ENCODE results near the gene TUBB. TPM values are rescaled to one million over a fixed set of nuclear protein-coding genes. Genes with fewer than 3 reads are reported as not detected.

Gene TUBB
- total RNA-seq, 1 donor from 2014 or later: 136 TPM

DNA sequence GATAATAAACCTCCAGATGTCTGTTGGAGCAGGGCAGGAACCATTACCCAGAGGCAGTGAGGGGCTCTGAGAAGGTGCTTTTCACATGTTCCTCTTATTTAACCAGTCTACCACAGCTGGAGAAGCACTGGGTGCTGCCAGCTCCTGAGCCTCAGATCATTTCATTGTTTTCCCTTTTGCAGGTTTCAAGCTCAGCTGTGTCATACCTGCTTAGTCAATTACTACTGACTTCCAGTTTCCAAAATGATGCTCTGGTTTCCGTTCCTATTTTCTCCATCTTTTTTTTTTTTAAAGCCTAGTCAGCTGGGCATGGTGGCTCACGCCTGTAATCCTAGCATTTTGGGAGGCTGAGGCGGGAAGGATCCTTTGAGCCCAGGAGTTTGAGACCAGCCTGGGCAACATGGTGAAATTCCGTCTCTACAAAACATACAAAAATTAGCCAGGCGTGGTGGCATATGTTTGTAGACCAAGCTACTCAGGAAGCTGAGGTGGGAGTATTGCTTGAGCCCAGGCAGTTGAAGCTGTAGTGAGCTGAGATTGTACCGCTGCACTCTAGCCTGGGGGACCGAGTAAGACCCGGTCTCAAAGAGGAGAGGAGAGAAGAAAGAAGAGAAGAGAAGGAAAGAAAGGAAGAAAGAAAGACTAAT lies 15.6 kb downstream of the TUBB start:
- H3K4me3 ChIP-seq (ENCODE audit: low read depth, low read length): no peak overlapping the region
- FAIRE-seq (no peak), DNase-seq (ENCODE audit: low read depth) (no peak)
- no peaks in the 10 kb centered on the region for H3K27me3 ChIP-seq (ENCODE audit: control insufficient read depth, insufficient read depth, low read length)
- TF ChIP-seq, protein P1, sequence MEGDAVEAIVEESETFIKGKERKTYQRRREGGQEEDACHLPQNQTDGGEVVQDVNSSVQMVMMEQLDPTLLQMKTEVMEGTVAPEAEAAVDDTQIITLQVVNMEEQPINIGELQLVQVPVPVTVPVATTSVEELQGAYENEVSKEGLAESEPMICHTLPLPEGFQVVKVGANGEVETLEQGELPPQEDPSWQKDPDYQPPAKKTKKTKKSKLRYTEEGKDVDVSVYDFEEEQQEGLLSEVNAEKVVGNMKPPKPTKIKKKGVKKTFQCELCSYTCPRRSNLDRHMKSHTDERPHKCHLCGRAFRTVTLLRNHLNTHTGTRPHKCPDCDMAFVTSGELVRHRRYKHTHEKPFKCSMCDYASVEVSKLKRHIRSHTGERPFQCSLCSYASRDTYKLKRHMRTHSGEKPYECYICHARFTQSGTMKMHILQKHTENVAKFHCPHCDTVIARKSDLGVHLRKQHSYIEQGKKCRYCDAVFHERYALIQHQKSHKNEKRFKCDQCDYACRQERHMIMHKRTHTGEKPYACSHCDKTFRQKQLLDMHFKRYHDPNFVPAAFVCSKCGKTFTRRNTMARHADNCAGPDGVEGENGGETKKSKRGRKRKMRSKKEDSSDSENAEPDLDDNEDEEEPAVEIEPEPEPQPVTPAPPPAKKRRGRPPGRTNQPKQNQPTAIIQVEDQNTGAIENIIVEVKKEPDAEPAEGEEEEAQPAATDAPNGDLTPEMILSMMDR (IDR thresholded peaks at IDR 0.05; ENCODE audit: insufficient read depth, low read length, severe bottlenecking): no peak
- peaks cover 2% of the 10 kb centered on the region for H3K36me3 ChIP-seq (ENCODE audit: control insufficient read depth, insufficient read depth, low read length)

DNA sequence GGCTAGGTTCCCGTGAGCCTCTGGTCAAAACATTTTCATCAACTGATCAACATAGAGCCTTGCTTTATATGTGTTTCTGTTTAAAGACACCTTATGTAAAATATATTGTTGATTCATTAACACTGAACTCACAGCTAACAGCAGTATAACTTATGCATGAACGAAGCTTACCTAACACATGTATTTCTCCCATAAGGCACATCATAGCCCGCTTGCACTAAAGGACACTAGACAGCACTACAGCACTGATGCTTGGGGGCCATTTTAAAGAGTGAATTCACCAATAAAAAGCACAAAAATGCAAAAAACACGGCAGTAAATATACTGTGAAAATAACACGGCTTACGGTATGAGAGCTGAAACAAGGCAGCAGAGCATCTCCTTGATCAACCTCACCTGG lies 18.4 kb downstream of the TUBB start:
- no peaks in the 10 kb centered on the region for H3K27me3 ChIP-seq (ENCODE audit: control insufficient read depth, insufficient read depth, low read length)
- no peak overlapping the region for H3K4me3 ChIP-seq (ENCODE audit: low read depth, low read length)
- peaks cover 3% of the 10 kb centered on the region for H3K36me3 ChIP-seq (ENCODE audit: control insufficient read depth, insufficient read depth, low read length)
- TF ChIP-seq, protein P1 (IDR thresholded peaks at IDR 0.05; ENCODE audit: insufficient read depth, low read length, severe bottlenecking): no peak
- DNase-seq (ENCODE audit: low read depth) (no peak), FAIRE-seq (no peak)

DNA sequence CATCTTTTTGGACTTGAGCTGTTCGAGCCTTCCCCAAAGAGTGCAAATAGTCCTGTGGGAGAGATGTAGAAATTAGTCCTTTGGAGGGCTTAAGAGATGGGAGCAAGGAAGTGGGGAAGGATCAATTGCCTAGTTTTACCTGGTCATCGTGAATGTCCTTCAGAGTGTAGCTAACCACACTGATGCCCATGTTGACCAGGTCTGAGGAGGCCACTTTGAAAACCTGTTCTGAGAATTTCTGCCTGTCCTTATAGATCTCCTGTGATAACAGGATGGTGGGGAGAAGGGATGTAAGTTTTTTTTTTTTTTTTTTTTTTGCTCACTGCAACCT lies 20.4 kb downstream of the TUBB start:
- Histone ChIP-seq H3K27me3 (ENCODE audit: control insufficient read depth, insufficient read depth, low read length) (no peaks in the 10 kb centered on the region), H3K4me3 (ENCODE audit: low read depth, low read length) (no peak overlapping the region), H3K36me3 (ENCODE audit: control insufficient read depth, insufficient read depth, low read length) (peaks cover 9% of the 10 kb centered on the region)
- DNase-seq (ENCODE audit: low read depth) (no peak), FAIRE-seq (no peak)
- TF ChIP-seq, protein P1 (IDR thresholded peaks at IDR 0.05; ENCODE audit: insufficient read depth, low read length, severe bottlenecking): no peak

DNA sequence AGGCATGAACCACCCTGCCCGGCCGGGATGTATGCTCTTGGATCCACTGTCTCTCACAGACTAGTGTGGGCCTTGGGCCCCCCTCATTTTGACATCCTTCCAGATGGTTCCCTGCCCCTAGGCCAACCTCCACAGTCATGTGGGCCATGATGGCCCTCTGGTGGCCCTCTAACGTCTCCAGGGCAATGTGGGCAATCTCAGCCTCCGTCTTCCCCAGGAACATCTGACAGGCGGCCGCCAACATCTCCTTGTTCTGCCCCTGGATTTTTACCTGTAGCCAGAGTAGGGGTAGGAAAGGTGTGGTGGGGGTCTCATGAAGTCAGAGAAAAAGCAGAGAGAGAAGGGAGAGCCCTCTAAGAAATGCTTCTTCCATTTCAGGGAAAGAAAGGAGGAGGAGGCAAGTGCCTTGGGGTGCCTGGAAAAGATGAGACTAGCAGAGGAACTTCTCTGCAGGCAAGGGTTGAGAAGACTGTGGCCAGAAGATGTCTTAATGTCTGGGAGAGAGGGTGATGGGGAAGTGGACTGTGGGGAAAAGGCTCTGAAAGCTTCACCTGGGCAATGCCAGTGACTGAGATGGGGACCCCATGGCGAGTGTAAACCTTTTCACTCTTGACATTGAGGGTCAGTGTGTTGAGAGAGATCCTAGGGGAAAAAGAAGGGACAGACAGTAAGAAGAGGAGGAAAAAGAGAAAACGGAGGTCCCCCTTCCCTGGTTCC lies 21.1 kb downstream of the TUBB start:
- Histone ChIP-seq H3K27me3 (ENCODE audit: control insufficient read depth, insufficient read depth, low read length) (no peaks in the 10 kb centered on the region), H3K4me3 (ENCODE audit: low read depth, low read length) (no peak overlapping the region), H3K36me3 (ENCODE audit: control insufficient read depth, insufficient read depth, low read length) (peaks cover 9% of the 10 kb centered on the region)
- FAIRE-seq: no peak
- DNase-seq (ENCODE audit: low read depth): peak; percentile 30
- TF ChIP-seq, protein P1 (IDR thresholded peaks at IDR 0.05; ENCODE audit: insufficient read depth, low read length, severe bottlenecking): no peak

DNA sequence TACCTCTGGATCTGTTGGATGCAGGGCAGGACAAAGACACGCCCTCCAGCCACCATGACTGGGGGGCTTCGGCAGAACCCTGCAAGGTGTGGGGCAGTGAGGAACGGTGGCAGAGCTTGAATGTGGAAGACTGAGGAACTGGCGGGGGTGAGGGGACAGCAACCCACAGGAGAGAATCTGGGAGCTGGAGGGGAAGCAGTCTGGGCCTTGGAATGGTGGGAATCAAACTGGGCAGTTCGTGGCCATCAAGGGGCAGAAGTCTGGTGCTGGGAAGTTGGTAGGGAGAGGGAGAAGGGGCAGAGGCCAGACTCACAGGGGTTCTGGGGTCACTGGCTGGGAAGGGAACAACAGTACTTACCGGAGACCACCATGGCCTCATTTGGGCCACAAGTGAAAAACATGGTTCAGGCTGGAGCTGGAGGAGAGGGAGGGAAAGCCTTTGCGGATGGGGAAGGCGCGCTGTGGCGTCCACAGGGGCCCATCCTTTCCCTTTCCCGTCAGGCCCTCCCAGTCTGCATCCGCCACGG lies 21.7 kb downstream of the TUBB start:
- FAIRE-seq (no peak), DNase-seq (ENCODE audit: low read depth) (no peak)
- Histone ChIP-seq H3K36me3 (ENCODE audit: control insufficient read depth, insufficient read depth, low read length) (peaks cover 7% of the 10 kb centered on the region), H3K27me3 (ENCODE audit: control insufficient read depth, insufficient read depth, low read length) (no peaks in the 10 kb centered on the region), H3K4me3 (ENCODE audit: low read depth, low read length) (peak overlapping the region; percentile 35)
- TF ChIP-seq, protein P1 (IDR thresholded peaks at IDR 0.05; ENCODE audit: insufficient read depth, low read length, severe bottlenecking): no peak
